Tibial nerve (tissue), 4 donors: ENCODE data around the gene PRKCH. TPM values are rescaled to one million over a fixed set of nuclear protein-coding genes. Genes with fewer than 3 reads are reported as not detected.

Source experiments
- DNase-seq, 2 donors: peaks; one replicate each; pipeline ENCODE4 v3.0.0-alpha.2; 2019; ENCODE audit warnings: low spot score in 2 of 2
- H3K27ac ChIP-seq, 4 donors: fragments of 200-600 bp; sonication (generic) in 3 of 4; one replicate each; pipeline ENCODE4 v1.5.1; 2017 to 2019; ENCODE audit warnings: mild to moderate bottlenecking in 1 of 4
- H3K27me3 ChIP-seq, 2 donors: fragments of 200-600 bp; sonication (generic) in 1 of 2; one replicate each; pipeline versions ENCODE4 v1.5.1 to v1.6.0; 2017 to 2019
- H3K36me3 ChIP-seq, 3 donors: fragments of 200-600 bp; sonication (generic); one replicate each; pipeline ENCODE4 v1.5.1; 2018 to 2019
- H3K4me1 ChIP-seq, 4 donors: fragments of 200-600 bp; sonication (generic) in 3 of 4; one replicate each; pipeline ENCODE4 v1.5.1; 2017 to 2019
- H3K4me3 ChIP-seq, 4 donors: fragments of 200-600 bp; sonication (generic) in 3 of 4; one replicate each; pipeline ENCODE4 v1.5.1; 2017 to 2019; ENCODE audit warnings: mild to moderate bottlenecking in 1 of 4, moderate library complexity in 1 of 4
- H3K9me3 ChIP-seq, 4 donors: fragments of 200-600 bp; sonication (generic) in 3 of 4; one replicate each; pipeline ENCODE4 v1.5.1; 2017 to 2019
- EP300 ChIP-seq, 2 donors: sonication (generic); formaldehyde crosslinking; IDR thresholded peaks; one replicate each; pipeline ENCODE4 v1.6.1; 2017; ENCODE audit warnings: antibody characterized with exemption in 2 of 2, mild to moderate bottlenecking in 1 of 2
- POLR2A ChIP-seq, 2 donors: fragments of 450-650 bp; IDR thresholded peaks; one replicate each; pipeline ENCODE4 v1.6.1; 2017; ENCODE audit warnings: antibody characterized with exemption in 2 of 2, mild to moderate bottlenecking in 2 of 2, moderate library complexity in 2 of 2
- WGBS, 2 donors: methylation state at CpG; one replicate each; pipeline ENCODE4 v1.1.5; 2018; 5-methylcytosine and 5-hydroxymethylcytosine counted together
- total RNA-seq, 4 donors: library from RNA; depleted of rRNA; stranded (reverse); fragments of >200 nt; gene quantifications; one replicate each; pipeline ENCODE4 v1.1.0, GENCODE V29; 2016
- TF ChIP-seq, protein P1 (sequence below), 5 experiments: fragments of 200-600 bp in 3 of 5; fragments of 450-650 bp in 2 of 5; sonication (generic) in 3 of 5; IDR thresholded peaks; one replicate each; pipeline ENCODE4 v1.5.1; 2016 to 2019; ENCODE audit warnings: antibody characterized with exemption in 5 of 5, mild to moderate bottlenecking in 3 of 5, moderate library complexity in 2 of 5

The PRKCH gene
- total RNA-seq, 4 donors from 2014 or later = 26.4 to 33.9 (median 29.2) TPM

- no peak for TF ChIP-seq EP300 (IDR thresholded peaks at IDR 0.05)
- TF ChIP-seq, protein P1, sequence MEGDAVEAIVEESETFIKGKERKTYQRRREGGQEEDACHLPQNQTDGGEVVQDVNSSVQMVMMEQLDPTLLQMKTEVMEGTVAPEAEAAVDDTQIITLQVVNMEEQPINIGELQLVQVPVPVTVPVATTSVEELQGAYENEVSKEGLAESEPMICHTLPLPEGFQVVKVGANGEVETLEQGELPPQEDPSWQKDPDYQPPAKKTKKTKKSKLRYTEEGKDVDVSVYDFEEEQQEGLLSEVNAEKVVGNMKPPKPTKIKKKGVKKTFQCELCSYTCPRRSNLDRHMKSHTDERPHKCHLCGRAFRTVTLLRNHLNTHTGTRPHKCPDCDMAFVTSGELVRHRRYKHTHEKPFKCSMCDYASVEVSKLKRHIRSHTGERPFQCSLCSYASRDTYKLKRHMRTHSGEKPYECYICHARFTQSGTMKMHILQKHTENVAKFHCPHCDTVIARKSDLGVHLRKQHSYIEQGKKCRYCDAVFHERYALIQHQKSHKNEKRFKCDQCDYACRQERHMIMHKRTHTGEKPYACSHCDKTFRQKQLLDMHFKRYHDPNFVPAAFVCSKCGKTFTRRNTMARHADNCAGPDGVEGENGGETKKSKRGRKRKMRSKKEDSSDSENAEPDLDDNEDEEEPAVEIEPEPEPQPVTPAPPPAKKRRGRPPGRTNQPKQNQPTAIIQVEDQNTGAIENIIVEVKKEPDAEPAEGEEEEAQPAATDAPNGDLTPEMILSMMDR (IDR thresholded peaks at IDR 0.05) = no peak
- TF ChIP-seq POLR2A (IDR thresholded peaks at IDR 0.05) = no peak
- DNase-seq = no peak
- Histone ChIP-seq H3K27me3 (no peaks in the 10 kb centered on the region), H3K4me3 (no peak overlapping the region), H3K9me3 (no peaks in the 10 kb centered on the region), H3K27ac (no peak overlapping the region), H3K36me3 (no peaks in the 10 kb centered on the region), H3K4me1 (peaks cover 0 to 22% (median 15%) of the 10 kb centered on the region in 4 donors)
- 83 to 84% methylated on average over 8 of the region's 8 CpGs for WGBS, 2 donors
Observed at GRCh38 chr14:61482348-61483206, 161.2 kb downstream of the PRKCH start.

- Histone ChIP-seq H3K4me1 (peaks cover 0 to 15% (median 7%) of the 10 kb centered on the region in 4 donors), H3K36me3 (no peaks in the 10 kb centered on the region), H3K27ac (no peak overlapping the region), H3K9me3 (no peaks in the 10 kb centered on the region), H3K27me3 (no peaks in the 10 kb centered on the region), H3K4me3 (no peak overlapping the region)
- WGBS, 2 donors = 90 to 92% methylated on average over 7 of the region's 7 CpGs
- DNase-seq = no peak
- TF ChIP-seq POLR2A (IDR thresholded peaks at IDR 0.05) (no peak), EP300 (IDR thresholded peaks at IDR 0.05) (no peak)
- TF ChIP-seq, protein P1 (IDR thresholded peaks at IDR 0.05) = no peak
Observed at GRCh38 chr14:61483476-61483875, 162.1 kb downstream of the PRKCH start.

DNA sequence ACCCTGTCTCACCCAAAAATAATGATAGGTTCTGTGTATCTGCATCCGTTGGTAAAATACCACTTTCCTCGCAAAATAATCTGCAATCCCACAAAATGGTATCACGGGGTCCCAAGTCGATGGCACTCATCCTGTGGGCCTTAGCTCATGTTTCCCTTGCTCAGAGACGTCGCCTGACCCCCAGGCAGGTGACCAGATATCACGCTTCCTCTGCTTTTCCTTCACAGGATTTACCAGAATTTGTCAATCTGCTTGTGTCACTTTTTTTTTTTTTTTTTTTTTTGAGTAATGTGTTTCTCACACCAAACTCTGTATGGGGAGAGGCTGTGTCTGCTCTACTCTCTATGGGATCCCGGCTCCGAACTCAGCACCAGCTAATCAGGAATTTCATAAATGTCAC lies 162.7 kb downstream of the PRKCH start:
- Histone ChIP-seq H3K9me3 (no peaks in the 10 kb centered on the region), H3K4me1 (peaks cover 0 to 15% (median 10%) of the 10 kb centered on the region in 4 donors), H3K4me3 (no peak overlapping the region), H3K36me3 (no peaks in the 10 kb centered on the region), H3K27me3 (no peaks in the 10 kb centered on the region), H3K27ac (no peak overlapping the region)
- no peak for TF ChIP-seq POLR2A (IDR thresholded peaks at IDR 0.05)
- no peak for TF ChIP-seq EP300 (IDR thresholded peaks at IDR 0.05)
- TF ChIP-seq, protein P1 (IDR thresholded peaks at IDR 0.05) = no peak
- no peak for DNase-seq
- 95% methylated on average over 9 of the region's 9 CpGs for WGBS, 2 donors

- peaks cover 0 to 18% (median 9%) of the 10 kb centered on the region in 4 donors for H3K4me1 ChIP-seq
- no peak for DNase-seq
Observed at GRCh38 chr14:61484826-61485584, 163.6 kb downstream of the PRKCH start.

More at GRCh38 chr14:61484826-61485584, 163.6 kb downstream of the PRKCH start:
- Histone ChIP-seq H3K36me3 (no peaks in the 10 kb centered on the region), H3K9me3 (no peaks in the 10 kb centered on the region), H3K27ac (no peak overlapping the region), H3K4me3 (no peak overlapping the region), H3K27me3 (no peaks in the 10 kb centered on the region)
- 80 to 83% methylated on average over 8 of the region's 8 CpGs for WGBS, 2 donors
- TF ChIP-seq EP300 (IDR thresholded peaks at IDR 0.05) = no peak
- TF ChIP-seq, protein P1 (IDR thresholded peaks at IDR 0.05) = no peak
